Measurements from ENCODE around the gene PCDH9. TPM values are rescaled to one million over a fixed set of nuclear protein-coding genes. Genes with fewer than 3 reads are reported as not detected.

The PCDH9 gene
- total and polyA plus RNA-seq, 10 of the 15 experiments (the other 5 are each of a cell fraction or from before 2014, with no cell fraction given): 0.02 to 2.3 (median 0.05) TPM; not detected in 1

- BruUV-seq (replicated peaks): no TSS peak
- POLR2A ChIA-PET: no interaction called here
- 40% methylated on average over 2 of the region's 2 CpGs for WGBS (ENCODE audit: insufficient coverage, insufficient replicate concordance, low lambda C conversion rate, missing lambda C conversion rate)
- TF ChIP-seq NFXL1 (IDR thresholded peaks at IDR 0.05; ENCODE audit: borderline replicate concordance) (no peak), NR2F1 (conservative IDR thresholded peaks at IDR 0.05) (no peak), KLF5 (IDR thresholded peaks at IDR 0.05; ENCODE audit: partially characterized antibody) (no peak), CBX5 (IDR thresholded peaks at IDR 0.05; ENCODE audit: low read depth) (no peak), RFX5 (IDR thresholded peaks at IDR 0.05; ENCODE audit: low read depth, low read length) (no peak), POLR2AphosphoS2 (IDR thresholded peaks at IDR 0.05; ENCODE audit: low read depth, low read length) (no peak), GABPA (IDR thresholded peaks at IDR 0.05; ENCODE audit: low read depth) (no peak), SKIL (IDR thresholded peaks at IDR 0.05; ENCODE audit: low read depth, poor library complexity, severe bottlenecking) (no peak), SMC3 (IDR thresholded peaks at IDR 0.05; ENCODE audit: borderline replicate concordance, low read length) (no peak), FOXM1 (IDR thresholded peaks at IDR 0.05; ENCODE audit: low read depth, low read length) (no peak), BMI1 (IDR thresholded peaks at IDR 0.05; ENCODE audit: borderline replicate concordance) (no peak), SMAD1 (IDR thresholded peaks at IDR 0.05; ENCODE audit: low read depth, partially characterized antibody) (no peak), REST (IDR thresholded peaks at IDR 0.05; ENCODE audit: low read depth, low read length) (no peak), ZBED1 (IDR thresholded peaks at IDR 0.05; ENCODE audit: borderline replicate concordance) (no peak), ELK1 (IDR thresholded peaks at IDR 0.05; ENCODE audit: low read depth, low read length) (no peak), RAD21 (IDR thresholded peaks at IDR 0.05; ENCODE audit: insufficient read depth, low read depth, low read length) (no peak), SPI1 (IDR thresholded peaks at IDR 0.05; ENCODE audit: borderline replicate concordance, insufficient read depth, low read depth, low read length) (no peak)
These were observed 5.1 kb upstream of the PCDH9 start for GRCh38 chr13:67235265-67235664.

More at GRCh38 chr13:67235265-67235664, 5.1 kb upstream of the PCDH9 start:
- no peak for DNase-seq (ENCODE audit: low read depth, low spot score)
- no peak for FAIRE-seq
- no peaks in the 10 kb centered on the region; the same call in 1 of the 2 replicates for H3K4me1 ChIP-seq (ENCODE audit: control insufficient read depth, insufficient read depth, low read length)
- no peak overlapping the region for H3K4me2 ChIP-seq (ENCODE audit: control insufficient read depth, insufficient read depth)
- ATAC-seq: no peak
- in situ Hi-C loops (cut with MboI) (no loop called here), intact Hi-C loops (cut with micrococcal nuclease; ENCODE audit: unreplicated experiment) (loop anchor here (5.0 to 10.0 kb wide), 2 partner anchors 690 to 1578 kb away; no protein-coding TSS in a partner anchor)
- no peaks in the 10 kb centered on the region for H3K79me2 ChIP-seq (ENCODE audit: control insufficient read depth, insufficient read depth, low read length)
- H3K27ac ChIP-seq (ENCODE audit: control insufficient read depth, insufficient read depth): no peak overlapping the region
- ChIA-PET RAD21 (ENCODE audit: unreplicated experiment) (no interaction called here), CTCF (interaction anchor here (3.7 kb wide), 1 partner anchor 14 kb away, joined by 13 read pairs; no protein-coding TSS in a partner anchor), SMC1A (ENCODE audit: uncharacterized antibody, unreplicated experiment) (no interaction called here)
- no peaks in the 10 kb centered on the region for H4K20me1 ChIP-seq (ENCODE audit: control insufficient read depth, insufficient read depth)
- H3K9me3 ChIP-seq (replicated peaks; ENCODE audit: control insufficient read depth, insufficient read depth, low read length): no peaks in the 10 kb centered on the region
- no peak overlapping the region for H3K4me3 ChIP-seq
- no peaks in the 10 kb centered on the region for H3K36me3 ChIP-seq (ENCODE audit: control insufficient read depth in 2 of 2, insufficient read depth in 2 of 2, low read length in 1 of 2)
- H2AFZ ChIP-seq (ENCODE audit: control insufficient read depth, low read depth, low read length): no peak overlapping the region
- H3K9ac ChIP-seq (ENCODE audit: control insufficient read depth, insufficient read depth, low read length): no peak overlapping the region
- peaks cover 0 to 1% of the 10 kb centered on the region in 2 experiments; a peak in 1 of 4 replicates for H3K27me3 ChIP-seq (replicated peaks in 1 of 2; ENCODE audit: control insufficient read depth in 2 of 2, insufficient read depth in 2 of 2, low read length in 1 of 2)
